NT2/D1 (cell line): ENCODE results near the gene THSD7A.

Source experiments
- SUZ12 ChIP-seq: IDR thresholded peaks from 2 replicates; pipeline ENCODE4 v1.6.1; 2011; ENCODE audit not compliant: insufficient read length, insufficient read depth; ENCODE audit errors: extremely low read depth
- ZNF274 ChIP-seq: IDR thresholded peaks from 2 replicates; pipeline ENCODE4 v1.6.1; 2011; ENCODE audit warnings: mild to moderate bottlenecking, low read depth, low read length

DNA sequence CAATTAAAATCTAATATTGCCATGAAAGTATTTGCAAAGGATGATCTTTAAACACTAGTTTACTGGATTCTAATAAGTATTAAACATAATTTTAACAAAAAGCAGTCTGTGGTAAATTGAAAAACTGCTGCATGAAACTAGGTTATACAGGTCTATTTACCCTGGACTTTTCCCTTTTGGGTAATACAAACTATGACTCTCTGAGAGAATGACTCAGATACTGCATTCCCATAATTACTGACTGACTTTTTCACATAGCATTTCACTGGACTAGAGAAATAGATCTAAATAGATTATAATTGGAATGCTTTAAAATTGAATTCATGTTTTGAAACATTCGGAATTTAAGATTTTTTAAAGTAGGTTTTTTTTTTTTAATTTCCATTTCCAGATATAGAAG lies 395.7 kb downstream of the THSD7A start:
- no peak for TF ChIP-seq SUZ12
- TF ChIP-seq ZNF274, result no peak
